KOPT-K1 (cell line): ENCODE results near the gene PDZRN4.

ENCODE experiments used
- H3K27ac ChIP-seq: fragments of 200-600 bp; sonication (generic); 2 replicates; pipeline ENCODE4 v1.5.1; 2016; ENCODE audit warnings: antibody characterized with exemption, mild to moderate bottlenecking, low read depth, low read length; ENCODE audit not compliant: poor library complexity, severe bottlenecking
- H3K36me3 ChIP-seq: fragments of 200-600 bp; sonication (generic); 2 replicates; pipeline ENCODE4 v1.5.1; 2017; ENCODE audit warnings: antibody characterized with exemption, mild to moderate bottlenecking, low read length, moderate library complexity; ENCODE audit not compliant: insufficient read depth
- H3K9me3 ChIP-seq: fragments of 200-600 bp; sonication (generic); 2 replicates; pipeline ENCODE4 v1.5.1; 2017; ENCODE audit warnings: antibody characterized with exemption, low read length, mild to moderate bottlenecking; ENCODE audit not compliant: insufficient read depth, poor library complexity, severe bottlenecking

The PDZRN4 gene

DNA sequence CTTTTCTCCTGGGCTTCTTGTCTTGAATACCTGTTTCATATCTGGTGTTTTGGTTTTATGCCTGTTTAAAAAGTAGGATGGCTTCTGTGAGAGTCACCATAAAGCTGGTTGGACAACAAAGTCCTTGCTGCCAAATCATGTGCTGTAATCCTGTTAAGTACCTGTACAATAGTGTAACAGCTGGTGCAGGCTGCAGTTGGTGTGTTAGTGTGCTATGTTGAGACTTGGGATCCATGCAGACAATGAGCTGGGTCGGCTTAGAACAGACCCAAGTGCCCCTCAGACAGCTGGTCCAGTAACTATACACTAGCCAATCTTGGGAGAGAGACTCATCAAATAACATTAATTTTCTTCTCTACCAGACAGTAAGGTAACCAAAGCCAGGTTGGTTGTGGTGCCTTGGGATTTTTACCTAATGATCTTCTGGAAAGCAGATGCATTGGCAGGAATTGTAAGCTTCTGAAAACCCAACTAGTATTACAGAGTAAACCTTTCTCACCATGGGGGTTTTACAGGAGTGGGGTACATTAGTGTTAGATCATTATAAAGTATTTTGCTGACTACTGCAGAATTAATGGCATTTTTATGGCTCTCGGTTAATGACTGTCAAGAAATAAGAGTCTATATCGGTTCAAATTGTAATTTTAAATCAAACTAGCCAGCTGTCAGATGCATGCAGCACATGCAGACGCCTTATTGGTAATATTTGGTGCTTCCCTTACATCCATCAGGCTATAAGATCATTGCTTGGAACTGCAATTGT lies 231.2 kb downstream of the PDZRN4 start:
- Histone ChIP-seq H3K9me3 (no peaks in the 10 kb centered on the region), H3K36me3 (no peaks in the 10 kb centered on the region), H3K27ac (no peak overlapping the region)

DNA sequence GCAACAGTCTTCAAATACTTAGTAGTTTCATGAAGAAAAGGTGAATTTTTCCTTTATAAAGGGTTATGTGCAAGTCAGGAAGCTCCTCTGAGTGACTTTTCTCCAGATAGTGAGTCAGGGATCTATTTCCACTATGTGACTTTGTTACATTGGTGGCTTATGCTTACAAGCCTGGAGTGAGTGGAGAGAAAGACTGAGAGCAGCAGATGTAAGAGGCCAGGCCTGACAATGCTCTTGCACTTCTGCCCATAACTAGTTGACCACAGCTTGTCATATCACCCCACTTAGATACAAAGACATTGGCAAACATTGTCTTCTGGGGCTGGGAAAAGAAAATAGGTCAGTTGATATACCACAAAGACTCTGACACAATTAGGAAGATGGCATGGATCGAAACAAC lies 236.5 kb downstream of the PDZRN4 start:
- no peak overlapping the region for H3K27ac ChIP-seq

DNA sequence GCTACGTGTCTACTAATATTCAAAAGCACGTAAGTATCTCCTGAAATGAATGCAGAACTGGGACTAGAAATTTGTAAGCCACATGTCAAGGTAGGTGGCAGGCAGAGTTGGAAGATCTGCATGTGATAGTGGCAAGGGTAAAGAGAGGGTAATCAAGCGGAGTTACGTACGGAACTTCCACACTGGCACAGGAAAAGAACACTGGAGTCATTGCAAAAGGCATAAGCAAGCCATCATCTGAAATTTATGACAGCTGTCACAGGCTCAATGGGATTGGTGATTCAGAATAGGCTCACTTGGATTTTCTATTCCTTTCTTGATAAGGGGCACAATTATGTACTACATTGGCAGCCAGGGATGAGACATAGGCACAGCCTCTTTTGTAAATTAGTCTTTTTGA lies 245.3 kb downstream of the PDZRN4 start:
- Histone ChIP-seq H3K36me3 (no peaks in the 10 kb centered on the region), H3K27ac (no peak overlapping the region), H3K9me3 (no peaks in the 10 kb centered on the region)

More for the DNA sequence above, 236.5 kb downstream of the PDZRN4 start:
- H3K9me3 ChIP-seq: no peaks in the 10 kb centered on the region
- H3K36me3 ChIP-seq: no peaks in the 10 kb centered on the region

DNA sequence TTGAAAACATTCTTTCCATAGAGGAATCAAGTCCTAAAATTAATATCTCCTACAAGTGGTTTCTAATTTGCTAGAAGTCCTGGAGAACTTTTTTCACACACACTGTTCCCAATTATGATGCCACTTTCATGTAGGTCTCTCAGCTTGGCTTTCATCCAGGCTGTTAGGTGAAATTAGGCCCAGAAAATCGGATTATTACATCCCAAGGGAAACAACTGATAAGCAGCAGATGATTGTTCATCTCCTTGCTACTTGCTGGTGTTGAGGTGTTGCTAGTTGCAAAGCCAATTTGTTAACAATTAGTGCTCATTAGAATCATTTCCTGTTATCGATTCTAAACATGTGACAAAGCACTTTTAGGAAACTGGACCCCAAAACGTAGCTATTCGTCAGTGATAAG lies 248.0 kb downstream of the PDZRN4 start:
- Histone ChIP-seq H3K9me3 (no peaks in the 10 kb centered on the region), H3K27ac (no peak overlapping the region)

DNA sequence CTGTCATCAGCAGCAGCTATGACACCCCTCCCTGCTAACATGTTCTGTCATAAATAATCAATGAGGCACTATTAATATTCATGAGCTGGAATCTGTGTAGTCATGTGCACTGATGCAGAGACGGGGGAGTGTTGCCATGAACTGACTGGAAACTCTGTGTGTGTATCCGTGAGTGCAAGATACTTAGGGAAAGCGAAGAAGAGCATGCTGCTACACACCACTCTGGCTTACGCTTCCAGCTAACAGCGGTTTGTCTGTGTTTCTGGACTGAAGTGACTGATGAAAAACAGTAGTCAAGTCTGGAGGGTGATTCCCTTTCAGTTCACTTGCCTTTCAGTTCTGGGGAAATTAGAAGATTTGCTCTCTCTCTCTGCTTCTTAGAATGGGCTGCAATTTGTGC lies 249.4 kb downstream of the PDZRN4 start:
- H3K36me3 ChIP-seq: no peaks in the 10 kb centered on the region
- no peak overlapping the region for H3K27ac ChIP-seq
- no peaks in the 10 kb centered on the region for H3K9me3 ChIP-seq

More for the DNA sequence above, 248.0 kb downstream of the PDZRN4 start:
- no peaks in the 10 kb centered on the region for H3K36me3 ChIP-seq

DNA sequence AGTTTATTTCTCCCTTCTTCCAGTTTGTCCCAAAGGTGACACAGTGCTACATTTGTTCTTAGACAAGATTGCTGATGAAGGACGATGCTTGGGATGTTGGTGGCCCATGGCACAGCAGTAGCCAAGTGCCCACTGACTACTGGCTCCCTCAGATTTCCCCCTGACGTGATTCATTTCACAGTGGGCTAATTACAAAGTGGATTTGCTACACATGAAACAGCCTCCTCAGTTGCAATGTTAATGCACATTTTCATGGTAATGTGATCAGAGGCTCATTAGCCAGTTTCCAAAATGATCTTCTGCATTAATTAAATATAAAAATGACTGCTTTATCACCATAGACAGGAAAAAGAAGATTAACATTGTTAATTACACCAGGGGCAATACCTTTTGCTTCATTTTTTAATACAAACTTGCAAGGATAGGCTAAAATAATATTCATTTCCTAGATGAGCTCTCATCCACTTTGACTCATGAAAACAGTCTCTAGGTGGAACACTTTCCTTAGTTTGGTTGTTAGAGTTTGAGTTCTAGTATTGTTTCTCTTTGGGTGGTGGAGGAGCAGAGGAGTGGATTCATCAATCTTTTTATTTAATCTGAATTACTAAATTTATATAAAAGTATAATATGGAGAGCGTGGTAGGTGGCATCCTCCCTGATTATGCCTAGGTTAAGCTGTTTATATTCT lies 250.9 kb downstream of the PDZRN4 start:
- Histone ChIP-seq H3K9me3 (no peaks in the 10 kb centered on the region), H3K27ac (no peak overlapping the region), H3K36me3 (no peaks in the 10 kb centered on the region)

DNA sequence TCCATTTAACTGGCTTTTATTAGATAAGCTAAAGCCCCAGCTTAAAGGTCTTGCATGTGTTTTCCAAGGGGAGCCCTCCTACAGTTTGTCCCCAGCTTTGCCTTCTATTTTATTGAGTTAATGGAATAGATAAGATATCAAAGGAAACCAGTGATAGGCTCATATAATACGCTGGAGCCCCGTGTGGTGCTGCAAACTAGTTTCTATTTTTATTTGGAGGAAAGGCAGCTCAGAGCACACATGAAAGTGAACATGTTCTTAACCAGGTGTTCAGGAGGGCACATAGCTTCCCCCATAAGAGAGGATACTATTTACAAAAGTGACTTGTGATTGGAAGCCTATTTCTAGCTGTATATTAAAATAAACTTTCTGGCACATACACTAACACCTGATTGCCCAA lies 251.7 kb downstream of the PDZRN4 start:
- H3K9me3 ChIP-seq: no peaks in the 10 kb centered on the region
- no peaks in the 10 kb centered on the region for H3K36me3 ChIP-seq
- H3K27ac ChIP-seq: no peak overlapping the region

DNA sequence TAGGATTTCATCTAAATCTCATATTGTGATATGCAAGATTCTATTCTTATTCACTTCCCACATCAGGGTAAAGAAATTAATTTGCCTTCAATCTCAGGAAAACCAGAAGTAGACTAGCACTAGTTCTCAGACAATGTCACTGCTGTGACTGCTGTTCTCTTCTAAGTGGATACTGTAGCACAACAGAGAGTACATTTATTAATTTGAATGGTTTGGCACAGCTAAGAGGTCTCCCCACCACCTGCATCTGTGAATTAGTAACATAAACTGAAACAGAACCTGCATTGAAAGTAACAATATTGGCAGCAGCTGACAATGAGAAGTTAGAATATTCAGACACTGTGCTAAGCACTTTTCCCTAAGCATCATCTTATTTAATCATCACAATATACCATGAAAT lies 253.1 kb downstream of the PDZRN4 start:
- Histone ChIP-seq H3K36me3 (no peaks in the 10 kb centered on the region), H3K9me3 (no peaks in the 10 kb centered on the region), H3K27ac (no peak overlapping the region)

DNA sequence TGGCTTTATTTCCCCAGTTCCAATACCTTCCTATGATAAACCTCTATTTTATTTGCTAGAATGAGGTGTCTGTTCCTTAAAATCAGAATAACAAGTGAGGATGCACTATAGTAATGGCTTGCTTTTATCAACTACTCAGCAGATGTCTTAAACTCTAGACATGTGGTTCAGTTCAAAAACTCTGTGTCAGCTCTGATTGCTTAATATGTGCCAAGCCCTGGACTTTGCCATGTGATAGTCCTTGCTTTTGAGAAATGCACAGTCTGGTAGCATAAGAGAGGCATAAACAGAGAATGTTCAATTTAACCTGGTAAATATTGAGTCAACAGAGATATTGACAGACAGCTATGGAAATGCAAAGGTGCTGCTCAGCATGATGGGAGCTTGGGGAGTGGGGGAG lies 254.8 kb downstream of the PDZRN4 start:
- Histone ChIP-seq H3K36me3 (no peaks in the 10 kb centered on the region), H3K27ac (no peak overlapping the region), H3K9me3 (no peaks in the 10 kb centered on the region)

DNA sequence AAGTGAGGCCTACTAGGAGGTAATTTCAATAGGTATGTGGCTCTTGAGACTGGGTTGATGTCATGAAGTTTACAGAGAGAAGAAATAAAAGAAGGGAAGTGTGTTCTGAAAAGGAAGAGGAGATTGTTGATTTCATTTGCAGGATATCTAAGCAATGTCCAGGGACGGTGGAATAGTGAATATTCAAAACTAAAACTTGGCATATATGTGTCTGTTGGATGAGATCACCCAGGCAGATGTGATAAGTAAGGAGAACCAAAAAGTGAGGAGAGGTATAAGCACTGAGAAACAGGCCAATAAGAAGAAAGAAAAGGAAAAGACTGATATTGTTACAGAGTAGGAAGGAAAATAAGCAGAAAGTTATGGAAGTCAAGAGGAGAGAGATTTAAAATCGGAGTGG lies 255.6 kb downstream of the PDZRN4 start:
- H3K36me3 ChIP-seq: no peaks in the 10 kb centered on the region
- H3K27ac ChIP-seq: no peak overlapping the region
- no peaks in the 10 kb centered on the region for H3K9me3 ChIP-seq

DNA sequence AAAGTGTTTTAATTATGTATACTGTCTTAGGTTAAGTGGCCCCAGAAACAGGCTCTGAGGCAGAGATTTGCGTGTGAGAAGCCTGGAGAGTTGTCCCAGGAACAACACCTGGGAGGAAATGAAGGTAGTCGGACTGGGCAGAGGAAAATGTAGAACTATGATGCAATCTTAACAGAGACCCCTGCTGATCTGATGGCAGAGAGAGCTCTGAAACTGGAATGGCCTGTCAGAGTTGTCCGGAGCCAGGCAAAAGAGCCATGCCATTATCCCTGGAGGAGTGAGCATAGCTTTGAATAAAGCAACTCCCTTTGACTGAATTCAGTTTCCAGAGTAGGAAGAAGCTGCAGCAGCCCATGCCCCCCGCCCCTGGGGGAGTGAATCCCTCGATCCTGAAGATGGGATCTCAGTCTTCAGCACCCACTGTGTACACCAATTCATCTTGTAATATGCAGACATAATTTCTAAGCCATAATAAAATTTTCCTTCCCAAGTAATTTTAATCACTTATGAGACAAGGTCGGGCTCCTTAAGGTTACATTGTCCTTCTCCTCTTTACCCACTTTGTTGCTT lies 264.8 kb downstream of the PDZRN4 start:
- Histone ChIP-seq H3K36me3 (no peaks in the 10 kb centered on the region), H3K9me3 (no peaks in the 10 kb centered on the region), H3K27ac (no peak overlapping the region)

DNA sequence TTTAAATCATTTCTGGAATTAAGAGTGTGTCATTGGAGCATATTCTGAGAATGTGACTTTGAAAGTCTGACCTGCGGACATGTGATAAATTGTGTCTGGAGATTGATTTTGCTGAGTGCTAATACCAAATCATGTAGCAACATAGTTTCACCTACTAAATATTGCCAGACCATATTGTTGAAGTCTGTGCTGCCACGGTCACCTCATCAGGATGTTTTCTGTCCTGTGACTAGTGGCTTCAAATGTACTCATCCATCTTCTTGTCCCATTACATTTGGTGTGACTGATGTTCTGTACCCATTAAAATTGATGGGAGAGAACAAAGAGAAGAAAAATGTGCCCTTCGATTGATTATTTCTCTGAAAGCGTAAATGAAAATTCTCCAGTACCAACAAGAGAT lies 265.3 kb downstream of the PDZRN4 start:
- H3K36me3 ChIP-seq: no peaks in the 10 kb centered on the region
- H3K27ac ChIP-seq: no peak overlapping the region
- H3K9me3 ChIP-seq: no peaks in the 10 kb centered on the region

DNA sequence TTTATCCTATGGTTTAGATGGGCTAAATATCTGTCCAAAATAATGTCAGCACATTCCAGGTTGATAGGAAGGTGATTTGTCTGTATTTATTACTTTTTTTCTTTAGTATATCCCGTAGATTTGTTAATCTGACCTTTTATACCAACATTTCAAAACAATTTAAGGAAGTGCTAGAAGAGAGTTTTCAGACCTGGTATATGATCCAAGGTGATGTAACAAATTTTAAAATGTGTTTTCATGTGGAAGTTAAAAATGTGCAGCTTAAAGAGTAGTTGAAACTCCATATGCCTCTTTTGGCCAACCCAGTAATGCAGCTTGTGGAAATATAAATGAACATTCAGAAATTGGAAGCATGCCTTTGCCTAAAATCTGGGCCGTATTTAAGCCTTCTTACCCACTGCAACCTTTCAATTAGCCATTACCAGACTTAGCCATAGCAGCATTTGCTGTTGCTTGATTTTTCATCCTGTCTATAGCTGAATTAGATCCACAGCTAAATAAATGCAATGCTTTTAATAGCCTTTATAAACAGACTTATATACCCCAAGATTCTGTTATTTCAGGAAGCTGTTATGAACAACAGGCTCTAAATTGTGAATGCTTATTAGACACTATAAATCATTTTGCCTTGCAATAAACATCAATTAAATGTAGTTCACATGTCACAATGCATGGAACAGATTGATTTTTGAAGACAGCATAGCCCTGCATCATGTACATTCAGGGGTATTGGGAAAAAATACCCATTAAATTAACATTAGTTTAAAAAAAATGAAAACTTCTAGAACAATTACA lies 271.2 kb downstream of the PDZRN4 start:
- no peak overlapping the region for H3K27ac ChIP-seq
- no peaks in the 10 kb centered on the region for H3K9me3 ChIP-seq
- no peaks in the 10 kb centered on the region for H3K36me3 ChIP-seq

DNA sequence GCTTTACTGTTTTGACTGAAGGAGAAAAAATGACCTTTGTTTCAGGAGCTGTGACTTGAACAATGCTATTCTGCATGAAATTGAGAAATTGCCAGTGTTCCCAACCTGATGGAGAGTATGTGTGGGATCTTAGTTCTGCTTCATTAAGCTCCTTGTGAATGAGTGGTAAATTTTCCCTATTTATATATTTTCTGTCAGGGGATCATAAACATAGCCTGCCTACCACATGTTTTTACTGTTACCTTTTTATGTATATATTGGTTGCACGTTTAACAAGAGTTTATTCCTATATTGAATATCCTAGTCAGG lies 271.7 kb downstream of the PDZRN4 start:
- Histone ChIP-seq H3K36me3 (no peaks in the 10 kb centered on the region), H3K9me3 (no peaks in the 10 kb centered on the region), H3K27ac (no peak overlapping the region)

DNA sequence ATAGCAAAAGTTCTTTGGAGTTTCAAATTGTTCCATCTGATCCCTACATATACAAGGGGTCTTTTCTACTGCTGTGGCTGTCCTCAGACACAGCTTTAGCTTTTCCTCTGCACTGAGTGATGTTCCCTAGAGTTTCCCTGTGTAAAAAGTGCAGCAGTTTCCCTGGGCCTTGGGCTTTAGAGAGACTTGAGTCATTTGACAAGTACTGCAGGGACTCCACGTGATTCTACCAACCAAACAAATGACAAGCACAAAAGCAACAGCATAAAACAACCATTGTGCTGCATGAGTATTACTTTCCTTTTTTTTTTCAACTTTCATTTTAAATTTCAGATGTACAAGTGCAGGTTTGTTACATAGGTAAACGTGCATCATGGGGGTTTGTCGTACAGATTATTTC lies 272.8 kb downstream of the PDZRN4 start:
- no peaks in the 10 kb centered on the region for H3K36me3 ChIP-seq
- no peak overlapping the region for H3K27ac ChIP-seq
- no peaks in the 10 kb centered on the region for H3K9me3 ChIP-seq
